Cardiac muscle cell (in vitro differentiated cells and primary cell): ENCODE measurements around the gene CRK. TPM values are rescaled to one million over a fixed set of nuclear protein-coding genes. Genes with fewer than 3 reads are reported as not detected.
A peak's percentile ranks its signal among the peaks of the same experiment; 100 is the strongest.
"Not testable (repeated sequence)": the region's sequence is repeated elsewhere in the genome, so short reads cannot be mapped to it uniquely, and the experiment has no call there.

Experiments
- DNase-seq, 2 donors: peaks; one replicate each; pipeline versions ENCODE4 v3.0.0 to v3.0.0-alpha.2; 2010 to 2017; ENCODE audit warnings: low read depth in 1 of 2, low spot score in 1 of 2
- H3K27ac ChIP-seq: fragments of 200-600 bp; sonication (generic); 2 replicates; pipeline ENCODE4 v1.5.1; 2016
- H3K27me3 ChIP-seq: fragments of 200-600 bp; sonication (generic); 2 replicates; pipeline ENCODE4 v1.6.0; 2016; ENCODE audit warnings: control low read depth
- H3K36me3 ChIP-seq: fragments of 200-600 bp; sonication (generic); 2 replicates; pipeline ENCODE4 v1.5.1; 2016; ENCODE audit warnings: control low read depth
- H3K4me1 ChIP-seq: fragments of 200-600 bp; sonication (generic); 2 replicates; pipeline ENCODE4 v1.8.1; 2017; ENCODE audit warnings: low read depth, mild to moderate bottlenecking, mixed run types
- H3K4me3 ChIP-seq: fragments of 200-600 bp; sonication (generic); 2 replicates; pipeline ENCODE4 v1.5.1; 2016; ENCODE audit warnings: mild to moderate bottlenecking
- H3K9me3 ChIP-seq: fragments of 200-600 bp; sonication (generic); 2 replicates; pipeline ENCODE4 v1.5.1; 2017; ENCODE audit warnings: low read depth, mild to moderate bottlenecking, control low read depth
- polyA plus RNA-seq: library from polyadenylated mRNA; unstranded; fragments of >200 nt; fragmentation: Nextera tagmentation; extraction: Ambion mirVana; gene quantifications from 2 replicates; pipeline ENCODE4 v1.2.1, GENCODE V29; 2016
- total RNA-seq: library from RNA; depleted of rRNA; stranded (reverse); fragments of >200 nt; gene quantifications from 2 replicates; pipeline ENCODE4 v1.2.3, GENCODE V29; 2016
- TF ChIP-seq, protein P1 (sequence below): IDR thresholded peaks from 2 replicates; pipeline ENCODE4 v1.5.1; 2012; ENCODE audit warnings: low read depth, mild to moderate bottlenecking, low read length

The CRK gene
- total and polyA plus RNA-seq, 2 experiments from 2014 or later, result 25.0 to 33.1 TPM

DNA sequence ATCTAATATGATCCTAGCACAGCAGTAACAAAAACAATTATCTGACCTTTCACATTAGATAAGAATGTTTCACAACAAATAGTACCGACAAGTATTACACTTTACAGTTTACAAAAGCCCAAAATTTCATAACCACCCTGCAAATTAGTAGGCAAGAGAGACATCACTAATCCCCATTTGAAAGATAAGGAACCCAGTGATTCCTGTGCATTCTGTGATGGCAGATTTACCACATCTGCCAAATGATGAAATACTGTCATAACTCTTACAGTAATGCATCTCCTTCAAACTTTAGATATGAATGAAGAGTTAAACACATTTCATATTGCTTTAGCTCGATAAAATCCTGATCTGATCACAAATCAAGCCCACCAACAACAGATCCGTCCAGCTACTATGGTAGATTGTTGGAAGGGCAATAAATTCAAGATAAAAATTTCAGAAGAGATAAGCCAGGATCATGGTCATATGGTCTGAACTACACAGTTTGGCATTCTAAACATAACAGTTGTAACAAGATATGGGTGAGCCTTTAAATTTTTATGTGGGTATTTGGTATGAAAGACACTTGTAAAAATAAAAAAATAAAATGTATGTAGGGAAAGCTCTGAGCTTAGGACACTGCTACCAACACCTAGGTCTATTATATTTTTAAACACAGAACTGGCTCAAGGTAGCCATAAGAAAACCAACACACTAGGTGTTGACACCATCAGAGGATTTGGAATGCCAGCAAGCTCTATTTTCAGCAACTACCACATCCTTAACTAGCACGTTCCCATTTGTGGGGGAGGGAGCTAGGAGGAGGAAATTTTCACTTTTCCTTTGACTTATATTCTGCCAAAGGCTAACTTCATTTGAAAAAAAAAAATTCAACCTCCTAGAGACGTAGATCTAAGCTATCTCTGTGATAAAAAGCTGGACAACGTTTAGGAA, 65.3 kb downstream of the CRK start:
- H3K27me3 ChIP-seq, result no peaks in the 10 kb centered on the region
- H3K9me3 ChIP-seq, result no peaks in the 10 kb centered on the region
- H3K36me3 ChIP-seq, result no peaks in the 10 kb centered on the region
- H3K27ac ChIP-seq, result peak overlapping the region; percentile 96
- DNase-seq, result peak; percentile 73 to 77
- H3K4me1 ChIP-seq, result peaks cover 55% of the 10 kb centered on the region
- H3K4me3 ChIP-seq, result peak overlapping the region; percentile 14
- TF ChIP-seq, protein P1, sequence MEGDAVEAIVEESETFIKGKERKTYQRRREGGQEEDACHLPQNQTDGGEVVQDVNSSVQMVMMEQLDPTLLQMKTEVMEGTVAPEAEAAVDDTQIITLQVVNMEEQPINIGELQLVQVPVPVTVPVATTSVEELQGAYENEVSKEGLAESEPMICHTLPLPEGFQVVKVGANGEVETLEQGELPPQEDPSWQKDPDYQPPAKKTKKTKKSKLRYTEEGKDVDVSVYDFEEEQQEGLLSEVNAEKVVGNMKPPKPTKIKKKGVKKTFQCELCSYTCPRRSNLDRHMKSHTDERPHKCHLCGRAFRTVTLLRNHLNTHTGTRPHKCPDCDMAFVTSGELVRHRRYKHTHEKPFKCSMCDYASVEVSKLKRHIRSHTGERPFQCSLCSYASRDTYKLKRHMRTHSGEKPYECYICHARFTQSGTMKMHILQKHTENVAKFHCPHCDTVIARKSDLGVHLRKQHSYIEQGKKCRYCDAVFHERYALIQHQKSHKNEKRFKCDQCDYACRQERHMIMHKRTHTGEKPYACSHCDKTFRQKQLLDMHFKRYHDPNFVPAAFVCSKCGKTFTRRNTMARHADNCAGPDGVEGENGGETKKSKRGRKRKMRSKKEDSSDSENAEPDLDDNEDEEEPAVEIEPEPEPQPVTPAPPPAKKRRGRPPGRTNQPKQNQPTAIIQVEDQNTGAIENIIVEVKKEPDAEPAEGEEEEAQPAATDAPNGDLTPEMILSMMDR, result no peak

DNA sequence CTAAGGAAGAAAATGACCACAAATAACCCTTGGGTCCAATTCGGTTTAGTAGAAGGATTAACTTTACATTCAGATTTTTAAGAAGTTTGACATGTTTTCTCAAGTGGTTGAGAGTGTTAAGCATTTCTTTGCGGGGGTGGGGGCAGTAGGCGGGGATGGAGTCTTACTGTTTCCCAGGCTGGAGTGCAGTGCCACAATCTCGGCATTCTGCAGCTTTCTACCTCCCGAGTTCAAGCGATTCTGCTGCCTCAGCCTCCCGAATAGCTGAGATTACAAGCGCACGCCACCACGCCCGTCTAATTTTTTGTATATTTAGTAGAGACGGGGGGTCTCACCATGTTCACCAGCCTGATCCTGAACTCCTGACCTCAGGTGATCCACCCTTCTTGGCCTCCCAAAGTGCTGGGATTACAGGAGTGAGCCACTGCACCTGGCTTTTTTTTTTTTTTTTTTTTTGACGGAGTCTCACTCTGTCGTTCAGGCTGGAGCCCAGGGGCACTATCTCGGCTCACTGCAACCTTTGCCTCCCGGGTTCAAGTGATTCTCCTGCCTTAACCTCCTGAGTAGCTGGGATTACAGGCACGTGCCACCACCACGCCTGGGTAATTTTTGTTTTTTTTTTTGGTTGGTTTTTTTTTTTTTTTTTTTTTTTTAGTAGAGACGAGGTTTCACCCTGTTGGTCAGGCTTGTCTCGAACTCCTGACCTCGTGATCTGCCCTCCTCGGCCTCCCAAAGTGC, 68.4 kb downstream of the CRK start:
- Histone ChIP-seq H3K4me1 (peaks cover 44% of the 10 kb centered on the region), H3K27ac (peak overlapping the region; percentile 50)
- DNase-seq, H3K36me3 ChIP-seq, H3K4me3 ChIP-seq, H3K27me3 ChIP-seq, H3K9me3 ChIP-seq: not testable (repeated sequence)

DNA sequence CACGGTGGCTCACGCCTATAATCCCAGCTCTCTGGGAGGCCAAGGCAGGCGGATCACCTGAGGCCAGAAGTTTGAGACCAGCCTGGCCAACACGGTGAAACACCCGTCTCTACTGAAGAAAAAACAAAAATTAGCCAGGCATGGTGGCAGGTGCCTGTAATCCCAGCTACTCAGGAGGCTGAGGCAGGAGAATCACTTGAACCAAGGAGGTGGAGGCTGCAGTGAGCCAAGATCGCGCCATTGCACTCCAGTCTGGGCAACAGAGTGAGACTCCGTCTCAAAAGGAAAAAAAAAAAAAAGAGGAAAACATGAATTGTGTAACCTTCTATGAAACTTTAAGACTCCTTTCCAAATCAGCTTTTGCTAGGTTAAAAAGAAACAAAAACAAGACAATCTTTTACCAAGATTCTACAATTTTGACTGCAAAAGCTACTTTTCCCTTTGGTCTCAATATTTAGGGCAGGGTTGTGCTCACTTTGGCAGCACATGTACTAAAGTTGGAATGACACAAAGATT, 69.3 kb downstream of the CRK start:
- peak overlapping the region; percentile 65 for H3K27ac ChIP-seq
- H3K36me3 ChIP-seq, H3K4me3 ChIP-seq, H3K27me3 ChIP-seq, DNase-seq, H3K9me3 ChIP-seq: not testable (repeated sequence)
- peaks cover 37% of the 10 kb centered on the region for H3K4me1 ChIP-seq

DNA sequence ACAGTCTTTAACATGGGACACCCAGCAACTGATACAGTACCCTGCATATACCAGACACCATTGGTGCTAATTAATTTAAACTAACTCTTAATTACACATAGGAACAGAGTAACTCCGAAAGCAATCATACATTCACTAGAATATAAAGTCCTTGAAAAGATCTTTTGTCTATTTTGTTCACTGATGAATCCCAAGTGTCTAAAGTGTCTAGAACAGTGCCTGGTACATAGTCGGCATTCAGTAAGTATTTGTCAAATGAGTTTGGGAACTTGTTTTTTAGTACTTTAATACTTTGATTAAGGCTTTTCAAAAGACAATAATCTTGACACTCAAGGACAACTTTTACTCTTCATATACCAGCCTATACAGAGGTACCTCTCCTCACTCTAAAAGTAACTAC, 69.8 kb downstream of the CRK start:
- H3K9me3 ChIP-seq, result no peaks in the 10 kb centered on the region
- H3K4me3 ChIP-seq, result no peak overlapping the region
- TF ChIP-seq, protein P1, result no peak
- H3K27ac ChIP-seq, result peak overlapping the region; percentile 65
- no peaks in the 10 kb centered on the region for H3K27me3 ChIP-seq
- no peak for DNase-seq
- no peaks in the 10 kb centered on the region for H3K36me3 ChIP-seq
- H3K4me1 ChIP-seq, result peaks cover 32% of the 10 kb centered on the region

DNA sequence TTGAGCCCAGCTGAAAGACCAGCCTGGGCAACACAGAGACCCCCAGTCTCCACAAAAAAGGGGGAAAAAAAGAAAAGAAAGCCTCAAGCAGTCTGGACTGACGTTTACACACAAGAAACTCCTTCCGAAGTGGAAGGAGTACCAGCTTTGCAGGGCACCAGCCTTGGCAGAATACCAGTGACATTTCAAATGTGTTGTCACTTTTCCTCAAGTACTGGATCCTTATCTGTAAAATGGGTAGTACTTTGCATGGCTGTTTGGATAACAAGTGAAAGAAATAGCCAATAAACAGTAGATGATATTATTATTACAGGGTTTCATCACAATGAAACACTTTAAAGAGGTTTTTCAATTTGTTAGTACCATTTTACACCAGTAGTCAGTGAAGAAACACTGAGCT, 70.2 kb downstream of the CRK start:
- H3K27me3 ChIP-seq, result no peaks in the 10 kb centered on the region
- peaks cover 31% of the 10 kb centered on the region for H3K4me1 ChIP-seq
- TF ChIP-seq, protein P1, result no peak
- DNase-seq, result no peak
- H3K9me3 ChIP-seq, result no peaks in the 10 kb centered on the region
- no peaks in the 10 kb centered on the region for H3K36me3 ChIP-seq
- H3K27ac ChIP-seq, result peak overlapping the region; percentile 65
- no peak overlapping the region for H3K4me3 ChIP-seq

DNA sequence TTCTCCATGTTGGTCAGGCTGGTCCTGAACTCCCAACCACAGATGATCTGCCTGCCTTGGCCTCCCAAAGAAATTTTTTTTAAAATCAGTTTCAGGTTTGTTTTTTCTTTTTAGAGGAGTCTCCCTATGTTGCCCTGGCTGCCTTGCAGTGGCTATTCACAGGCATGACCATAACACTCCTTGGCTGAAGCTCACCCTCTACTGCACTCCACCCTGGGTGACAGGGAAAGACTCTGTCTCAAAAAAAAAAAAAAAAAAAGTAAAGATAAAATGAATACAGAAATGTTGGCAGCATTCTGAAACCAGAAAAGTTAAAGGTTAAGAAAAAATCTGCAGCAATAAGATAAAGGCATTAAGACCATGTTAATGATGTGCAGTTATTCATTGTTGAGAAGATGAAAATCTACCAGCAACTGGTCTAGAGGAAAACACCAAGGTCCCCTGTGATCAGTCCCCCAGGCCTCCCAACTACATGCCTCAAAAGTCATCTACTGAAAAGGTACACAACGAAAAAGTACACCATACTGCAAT, 71.1 kb downstream of the CRK start:
- Histone ChIP-seq H3K27ac (peak overlapping the region; percentile 65), H3K4me3 (no peak overlapping the region), H3K9me3 (no peaks in the 10 kb centered on the region), H3K4me1 (peaks cover 25% of the 10 kb centered on the region), H3K36me3 (no peaks in the 10 kb centered on the region), H3K27me3 (no peaks in the 10 kb centered on the region)
- DNase-seq, result peak in 1 of 2 donors; percentile 46
- TF ChIP-seq, protein P1, result no peak
